Germinal center (tissue), 1 donor: ENCODE data around the gene TCF7L2.

ENCODE experiments used
- DNase-seq: peaks from one replicate; pipeline ENCODE4 v3.0.0; 2012; ENCODE audit warnings: mixed read lengths, low spot score

The TCF7L2 gene

DNA sequence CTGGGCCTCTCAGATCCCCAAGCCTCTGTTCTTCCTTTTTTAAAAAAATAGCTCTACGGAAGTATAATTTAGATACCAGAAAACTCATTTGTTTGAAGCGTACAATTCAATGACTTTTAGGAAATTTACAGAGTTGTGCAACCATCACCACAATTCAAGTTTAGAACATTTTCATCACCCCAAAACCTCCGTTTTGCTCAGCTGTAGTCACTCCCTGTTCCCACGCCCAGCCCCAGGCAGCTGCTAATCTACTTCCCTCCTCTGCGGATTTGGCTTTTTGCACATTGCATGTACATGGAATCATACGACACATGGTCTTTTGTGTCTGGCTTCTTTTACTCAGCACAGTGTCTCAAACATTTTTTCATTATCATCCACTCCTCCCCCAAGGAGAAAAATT is 229.2 kb downstream of the TCF7L2 start:
- DNase-seq = no peak

DNA sequence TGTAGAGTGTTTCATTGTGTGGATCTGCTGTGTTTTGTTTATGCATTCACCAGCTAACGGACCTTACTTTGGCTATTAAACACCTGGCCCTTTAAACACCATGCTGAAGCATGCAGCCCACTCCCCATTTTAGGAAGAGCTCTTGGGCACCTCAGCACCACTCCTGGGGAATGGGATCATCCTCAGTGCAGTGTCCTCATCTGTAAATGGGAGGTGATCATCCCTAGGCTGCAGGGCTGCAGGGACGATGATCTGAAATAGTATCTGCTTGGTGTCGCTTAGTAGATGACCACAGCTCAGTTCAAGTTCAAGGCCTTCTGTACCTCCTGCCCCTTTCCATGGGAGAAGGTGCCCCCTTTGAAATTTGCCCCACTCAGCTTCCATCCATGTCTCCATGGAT is 229.9 kb downstream of the TCF7L2 start:
- DNase-seq = no peak

DNA sequence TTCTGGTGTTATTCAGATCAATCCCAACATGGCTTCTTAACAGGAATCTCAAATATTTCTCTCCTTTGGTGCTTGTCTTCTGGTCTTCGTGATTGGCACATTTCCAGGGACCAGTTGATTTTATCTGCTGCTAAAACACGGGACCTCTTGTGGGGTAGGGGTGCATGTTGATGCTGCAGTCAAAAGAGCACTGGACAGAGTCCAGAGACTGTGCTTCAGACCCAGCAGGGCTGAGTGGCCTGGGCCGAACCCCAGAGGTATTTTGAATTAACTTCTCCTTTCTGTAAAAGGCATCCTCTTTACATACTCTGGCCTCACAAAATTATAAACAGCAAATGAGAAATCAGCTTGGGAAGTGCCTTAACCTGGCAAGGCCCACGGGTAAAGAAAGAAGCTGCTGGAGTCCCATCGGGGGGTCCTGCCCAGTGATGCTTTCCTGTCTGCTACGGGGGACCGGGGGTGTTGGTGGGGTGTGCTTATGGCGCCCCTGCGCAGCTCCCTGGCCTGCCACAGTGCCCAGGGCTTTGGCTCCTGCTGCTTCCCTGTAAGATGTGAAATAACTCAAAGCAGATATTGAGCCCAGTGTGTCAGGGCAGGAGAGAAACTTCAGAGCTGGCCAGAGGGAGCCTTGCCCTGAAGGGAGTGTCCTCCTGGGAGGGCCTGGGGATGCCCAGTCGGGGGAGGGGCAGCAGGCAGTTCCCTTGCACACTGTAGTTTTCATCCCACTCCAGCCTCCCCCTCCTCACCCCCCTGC is 230.5 kb downstream of the TCF7L2 start:
- DNase-seq = no peak

DNA sequence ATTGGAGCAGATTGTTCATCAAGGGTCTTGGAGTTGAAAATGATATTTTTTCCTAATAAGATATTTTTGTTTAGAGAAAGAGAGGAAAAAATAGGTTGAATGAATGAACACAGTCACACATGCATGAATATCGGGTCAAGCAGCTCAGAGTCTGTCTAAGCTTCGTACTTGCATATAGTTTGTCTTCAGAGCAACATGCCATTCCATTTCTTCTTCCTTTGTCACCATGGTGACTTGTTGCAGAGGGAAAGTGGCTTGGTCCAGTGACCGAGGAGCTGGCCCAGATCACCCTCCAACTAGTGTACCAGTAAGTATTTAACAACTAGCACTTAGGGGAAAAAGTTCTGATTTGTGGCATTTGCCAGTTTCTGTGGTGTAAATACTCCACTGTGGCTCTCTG is 232.1 kb downstream of the TCF7L2 start:
- DNase-seq = no peak

DNA sequence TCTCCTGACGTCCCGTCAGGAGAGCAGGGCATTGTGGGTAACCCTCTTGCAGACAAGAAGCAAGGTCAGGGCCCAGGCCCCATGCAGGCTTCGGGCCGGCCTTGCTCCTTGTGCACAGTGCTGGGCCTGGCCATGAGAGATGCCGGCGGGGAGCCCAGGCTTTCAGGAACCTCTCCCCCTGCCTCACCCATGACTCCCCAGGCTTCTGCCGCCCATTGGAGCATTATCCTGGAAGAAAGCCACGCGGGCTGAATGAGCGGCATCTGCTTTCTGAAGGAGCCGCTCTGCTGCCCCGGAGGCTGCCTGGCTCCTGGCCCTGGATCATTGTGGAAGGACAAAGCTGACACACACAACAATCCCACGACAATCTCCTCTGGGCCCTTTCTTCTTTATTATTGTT is 233.5 kb downstream of the TCF7L2 start:
- DNase-seq = no peak

DNA sequence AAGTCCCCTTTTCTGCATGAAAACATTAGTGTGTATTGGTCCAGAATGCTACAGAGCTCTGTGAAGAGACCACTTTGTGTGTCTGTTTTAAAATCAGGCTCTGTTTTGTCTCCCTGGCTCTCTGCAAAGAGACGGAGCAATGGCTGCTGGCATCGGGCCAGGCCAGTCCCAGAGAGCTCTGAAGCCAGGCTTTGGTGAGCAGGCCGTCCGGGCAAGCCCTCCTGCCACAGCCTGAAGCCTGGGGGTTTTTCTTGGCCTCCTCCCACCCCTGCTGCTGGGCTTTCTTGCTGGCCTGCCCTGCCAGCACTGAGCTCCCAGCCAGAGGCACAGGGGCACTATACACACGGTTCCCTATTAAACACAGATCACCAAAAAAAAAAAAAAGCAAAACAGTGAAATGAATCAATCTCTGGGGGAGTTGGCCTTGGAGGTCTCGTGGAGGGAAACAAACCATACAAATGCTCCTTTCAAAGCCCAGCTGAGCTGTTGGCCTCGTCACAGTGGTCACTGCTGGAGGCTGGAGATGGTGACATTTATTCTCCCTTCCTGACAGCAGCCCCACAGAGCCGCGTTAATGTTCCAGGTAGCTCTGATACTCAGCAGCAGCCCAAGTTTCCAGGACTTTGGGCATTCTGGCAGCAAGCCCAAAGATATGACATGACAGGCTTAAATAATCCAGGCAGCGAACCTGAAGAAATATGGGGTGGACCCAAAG is 237.2 kb downstream of the TCF7L2 start:
- DNase-seq = no peak

DNA sequence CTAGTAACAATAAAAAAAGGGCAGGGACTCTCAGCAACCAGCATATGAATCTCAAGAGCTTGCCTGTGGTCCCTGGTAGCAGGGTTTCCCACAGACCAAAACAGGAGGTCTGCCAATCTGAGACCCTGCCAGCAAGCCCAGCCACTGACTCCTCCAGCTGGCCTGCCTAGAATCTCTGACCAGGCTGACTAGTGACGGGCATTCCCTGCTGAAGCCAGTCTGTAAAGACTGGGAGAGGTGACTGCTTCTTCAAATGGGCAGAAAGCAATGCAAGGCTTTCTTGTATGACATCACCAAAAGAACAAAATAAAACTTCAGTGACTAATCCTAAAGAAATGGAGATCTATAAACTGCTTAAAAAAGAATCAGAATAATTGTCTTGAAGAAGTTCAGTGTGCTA is 249.4 kb downstream of the TCF7L2 start:
- no peak for DNase-seq

DNA sequence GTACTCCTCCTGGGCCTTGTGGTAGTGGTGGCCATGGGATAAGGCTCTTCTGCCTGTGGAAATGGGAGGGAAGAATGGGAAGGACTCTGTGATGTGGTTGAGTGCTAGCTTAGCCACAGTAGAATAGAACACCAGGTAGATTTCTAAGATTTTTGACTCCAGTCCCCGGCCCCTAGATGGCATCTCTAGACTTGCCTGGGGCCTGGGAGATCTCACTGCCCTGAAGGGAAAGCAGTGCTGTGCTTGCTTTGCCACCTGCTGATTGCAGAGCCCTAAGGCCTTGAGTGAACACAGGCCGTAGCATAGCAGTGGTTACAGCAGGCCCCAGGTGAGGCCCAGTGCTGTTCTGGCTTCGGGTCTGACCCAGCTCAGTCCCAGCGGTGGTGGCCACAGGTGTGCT is 252.0 kb downstream of the TCF7L2 start:
- DNase-seq = no peak

DNA sequence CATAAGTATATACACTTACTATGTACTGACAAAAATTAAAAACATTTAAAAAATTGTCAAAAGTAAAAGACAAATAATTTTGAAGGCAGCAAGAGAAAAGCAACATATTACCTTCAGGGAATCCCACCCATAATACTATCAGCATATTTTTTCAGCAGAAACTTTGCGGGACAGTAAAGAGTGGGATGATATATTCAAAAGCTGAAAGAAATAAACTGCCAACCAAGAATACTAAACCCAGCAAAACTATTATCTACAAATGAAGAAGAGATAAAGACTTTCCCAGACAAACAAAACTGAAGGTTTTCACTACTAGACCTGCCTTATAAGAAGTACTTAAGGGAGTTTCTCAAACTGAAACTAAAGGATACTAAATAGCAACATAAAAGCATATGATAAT is 257.9 kb downstream of the TCF7L2 start:
- DNase-seq = no peak

DNA sequence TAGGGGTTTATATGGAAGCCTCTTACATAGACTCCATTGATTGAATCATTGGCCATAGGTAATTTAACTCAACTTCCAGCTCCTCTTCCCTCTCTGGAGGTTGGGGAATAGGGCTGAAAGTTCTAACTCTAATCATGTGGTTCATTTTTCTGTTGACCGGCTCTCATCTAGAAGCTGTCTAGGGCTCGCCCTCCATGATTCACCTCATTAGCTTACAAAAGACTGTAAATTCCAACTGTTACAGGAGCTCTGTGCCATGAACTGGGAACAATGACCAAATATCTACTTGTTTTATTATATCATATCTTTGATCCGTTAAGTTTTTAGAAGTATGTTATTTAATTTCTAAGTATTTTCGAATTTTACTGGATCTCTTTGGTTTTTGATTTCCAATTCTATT is 263.0 kb downstream of the TCF7L2 start:
- no peak for DNase-seq

DNA sequence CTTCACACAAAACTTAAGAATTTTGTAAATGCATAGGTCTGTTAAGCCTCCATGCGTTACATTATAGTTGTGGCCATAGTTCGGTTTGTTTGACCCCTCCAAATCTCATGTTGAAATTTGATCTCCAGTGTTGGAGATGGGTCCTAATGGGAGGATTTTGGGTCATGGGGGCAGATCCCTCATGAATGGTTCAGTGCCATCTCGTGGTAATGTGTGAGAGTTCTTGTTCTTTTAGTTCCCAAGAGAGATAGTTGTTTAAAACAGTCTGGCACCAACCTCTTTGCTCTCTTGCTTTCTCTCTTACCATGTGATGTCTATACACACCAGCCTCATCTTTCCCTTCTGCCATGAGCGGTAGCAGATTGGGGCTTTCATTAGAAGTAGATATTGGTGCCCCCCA is 264.3 kb downstream of the TCF7L2 start:
- DNase-seq = no peak

DNA sequence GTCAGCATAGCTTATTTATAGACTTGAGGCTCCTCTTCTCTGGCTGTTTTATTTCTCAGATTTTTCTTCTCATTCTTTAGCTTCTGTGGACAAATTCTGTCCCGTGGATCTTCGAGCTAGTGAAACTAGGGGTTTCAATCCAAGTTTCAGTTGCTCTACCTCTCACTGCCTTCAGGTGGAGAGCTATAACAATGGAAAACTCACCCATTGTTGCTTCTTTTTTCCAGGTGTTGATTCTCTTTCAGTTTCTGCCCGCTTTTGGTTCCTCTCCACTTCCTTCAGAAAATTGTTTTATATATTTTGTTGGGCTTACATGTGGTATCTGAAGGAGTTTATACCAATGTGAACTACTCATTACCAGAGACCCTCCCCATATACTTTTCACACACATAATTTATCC is 266.1 kb downstream of the TCF7L2 start:
- no peak for DNase-seq
